ENCODE measurements around the gene ZNF135. TPM values are rescaled to one million over a fixed set of nuclear protein-coding genes. Genes with fewer than 3 reads are reported as not detected.

The ZNF135 gene
- total RNA-seq, 6 experiments from 2014 or later: 0.12 to 0.71 (median 0.32) TPM

DNA sequence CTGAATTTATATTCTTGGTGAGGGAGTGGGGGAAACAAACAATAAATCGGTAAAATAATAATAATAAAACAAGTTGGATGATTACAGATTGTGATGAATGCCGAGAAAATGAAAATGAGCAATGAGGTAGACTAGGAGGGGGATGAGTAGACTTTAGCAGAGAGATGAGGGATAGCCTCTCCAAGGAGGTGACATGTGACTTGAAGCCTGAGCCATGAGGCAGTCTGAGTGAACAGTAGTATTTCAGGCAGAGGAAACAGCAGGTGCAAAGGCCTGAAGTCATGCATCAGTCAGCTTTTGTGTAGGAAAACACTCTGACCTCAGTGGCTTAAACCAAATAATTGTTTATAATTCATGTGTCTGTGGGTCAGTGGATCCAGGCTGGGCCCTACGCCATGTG is 4.6 kb downstream of the ZNF135 start:
- no peaks in the 10 kb centered on the region for H3K27me3 ChIP-seq
- 94% methylated on average over 3 of the region's 3 CpGs for WGBS (ENCODE audit: insufficient coverage, low coverage, low lambda C conversion rate, missing lambda C conversion rate)
- intact Hi-C loops (cut with DNase I): no loop called here
- TF ChIP-seq POLR2A (IDR thresholded peaks at IDR 0.05): no peak
- TF ChIP-seq, protein P1, sequence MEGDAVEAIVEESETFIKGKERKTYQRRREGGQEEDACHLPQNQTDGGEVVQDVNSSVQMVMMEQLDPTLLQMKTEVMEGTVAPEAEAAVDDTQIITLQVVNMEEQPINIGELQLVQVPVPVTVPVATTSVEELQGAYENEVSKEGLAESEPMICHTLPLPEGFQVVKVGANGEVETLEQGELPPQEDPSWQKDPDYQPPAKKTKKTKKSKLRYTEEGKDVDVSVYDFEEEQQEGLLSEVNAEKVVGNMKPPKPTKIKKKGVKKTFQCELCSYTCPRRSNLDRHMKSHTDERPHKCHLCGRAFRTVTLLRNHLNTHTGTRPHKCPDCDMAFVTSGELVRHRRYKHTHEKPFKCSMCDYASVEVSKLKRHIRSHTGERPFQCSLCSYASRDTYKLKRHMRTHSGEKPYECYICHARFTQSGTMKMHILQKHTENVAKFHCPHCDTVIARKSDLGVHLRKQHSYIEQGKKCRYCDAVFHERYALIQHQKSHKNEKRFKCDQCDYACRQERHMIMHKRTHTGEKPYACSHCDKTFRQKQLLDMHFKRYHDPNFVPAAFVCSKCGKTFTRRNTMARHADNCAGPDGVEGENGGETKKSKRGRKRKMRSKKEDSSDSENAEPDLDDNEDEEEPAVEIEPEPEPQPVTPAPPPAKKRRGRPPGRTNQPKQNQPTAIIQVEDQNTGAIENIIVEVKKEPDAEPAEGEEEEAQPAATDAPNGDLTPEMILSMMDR (IDR thresholded peaks at IDR 0.05): no peak
- H3K4me1 ChIP-seq: no peaks in the 10 kb centered on the region
- ATAC-seq (no peak), DNase-seq (no peak)
- peaks cover 0 to 29% (median 8%) of the 10 kb centered on the region in 4 donors for H3K9me3 ChIP-seq
- H3K27ac ChIP-seq: no peak overlapping the region
- no peak overlapping the region for H3K4me3 ChIP-seq
- no peaks in the 10 kb centered on the region for H3K36me3 ChIP-seq

DNA sequence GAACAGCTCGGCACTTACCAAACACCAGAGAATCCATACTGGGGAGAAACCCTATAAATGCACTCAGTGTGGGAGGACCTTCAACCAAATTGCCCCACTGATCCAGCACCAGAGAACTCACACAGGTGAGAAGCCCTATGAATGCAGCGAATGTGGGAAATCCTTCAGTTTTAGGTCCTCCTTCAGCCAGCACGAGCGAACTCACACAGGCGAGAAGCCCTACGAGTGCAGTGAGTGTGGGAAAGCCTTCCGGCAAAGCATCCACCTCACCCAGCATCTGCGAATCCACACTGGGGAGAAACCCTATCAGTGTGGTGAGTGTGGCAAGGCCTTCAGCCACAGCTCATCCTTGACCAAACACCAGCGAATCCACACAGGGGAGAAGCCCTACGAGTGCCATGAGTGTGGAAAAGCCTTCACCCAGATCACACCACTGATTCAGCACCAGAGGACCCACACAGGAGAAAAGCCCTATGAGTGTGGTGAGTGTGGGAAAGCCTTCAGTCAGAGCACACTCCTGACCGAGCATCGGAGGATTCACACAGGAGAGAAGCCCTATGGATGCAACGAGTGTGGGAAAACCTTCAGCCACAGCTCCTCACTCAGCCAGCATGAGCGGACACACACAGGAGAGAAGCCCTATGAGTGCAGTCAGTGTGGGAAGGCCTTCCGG is 8.3 kb downstream of the ZNF135 start:
- no peak overlapping the region for H3K4me3 ChIP-seq
- H3K36me3 ChIP-seq: no peaks in the 10 kb centered on the region
- H3K27me3 ChIP-seq: no peaks in the 10 kb centered on the region
- ATAC-seq: no peak
- H3K9me3 ChIP-seq: peaks cover 0 to 40% (median 11%) of the 10 kb centered on the region in 4 donors
- H3K4me1 ChIP-seq: no peaks in the 10 kb centered on the region
- no peak for TF ChIP-seq POLR2A (IDR thresholded peaks at IDR 0.05)
- TF ChIP-seq, protein P1 (IDR thresholded peaks at IDR 0.05): no peak
- H3K27ac ChIP-seq: no peak overlapping the region
- whole genome bisulfite sequencing (ENCODE audit: insufficient coverage, low coverage, low lambda C conversion rate, missing lambda C conversion rate): no CpG with 5 or more reads among the region's 15 CpGs
- no peak for DNase-seq
- intact Hi-C loops (cut with DNase I): no loop called here

DNA sequence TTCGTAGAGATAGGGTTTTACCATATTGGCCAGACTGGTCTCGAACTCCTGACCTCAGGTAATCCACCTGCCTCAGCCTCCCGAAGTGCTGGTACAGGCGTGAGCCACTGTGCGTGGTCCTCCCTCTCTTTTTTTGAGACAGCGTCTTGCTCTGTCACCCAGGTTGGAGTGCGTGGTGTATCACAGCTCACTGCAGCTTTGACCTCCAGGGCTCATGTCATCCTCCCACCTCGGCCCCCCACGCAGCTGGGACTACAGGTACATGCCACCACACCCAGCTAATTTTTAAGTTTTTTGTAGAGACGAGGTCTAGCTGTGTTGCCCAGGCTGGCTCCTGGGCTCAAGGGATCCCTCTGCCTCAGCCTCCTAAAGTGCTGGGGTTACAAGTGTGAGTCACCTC is 20.7 kb downstream of the ZNF135 start:
- Histone ChIP-seq H3K4me3 (no peak overlapping the region), H3K4me1 (no peaks in the 10 kb centered on the region), H3K9me3 (peaks cover 0 to 3% (median 0%) of the 10 kb centered on the region in 4 donors), H3K36me3 (peaks cover 0 to 3% (median 0%) of the 10 kb centered on the region in 4 donors), H3K27me3 (no peaks in the 10 kb centered on the region), H3K27ac (no peak overlapping the region)
- no peak for DNase-seq
- ATAC-seq: no peak
- 85% methylated on average over 8 of the region's 10 CpGs for WGBS (ENCODE audit: insufficient coverage, low coverage, low lambda C conversion rate, missing lambda C conversion rate)
- intact Hi-C loops (cut with DNase I): no loop called here
- TF ChIP-seq, protein P1 (IDR thresholded peaks at IDR 0.05): no peak

DNA sequence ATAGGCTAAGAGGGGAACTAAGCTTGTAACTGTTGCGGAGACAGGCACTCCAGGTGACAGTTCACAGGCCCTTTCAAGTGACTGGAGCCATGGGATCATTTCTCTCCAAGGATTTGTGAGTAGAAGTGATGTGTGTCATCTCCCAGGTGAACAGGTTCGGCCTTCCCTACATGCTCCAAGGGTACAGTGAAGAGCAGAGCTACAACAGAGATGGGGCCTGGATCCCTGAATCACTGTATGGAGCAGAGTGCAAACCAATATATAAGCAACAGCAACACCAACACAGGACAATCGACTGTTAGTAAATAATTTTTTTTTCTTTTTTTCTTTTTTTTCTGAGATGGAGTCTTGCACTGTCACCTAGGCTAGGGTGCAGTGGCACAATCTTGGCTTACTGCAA is 23.9 kb downstream of the ZNF135 start:
- no peak overlapping the region for H3K27ac ChIP-seq
- peaks cover 0 to 3% (median 0%) of the 10 kb centered on the region in 4 donors for H3K36me3 ChIP-seq
- intact Hi-C loops (cut with DNase I): no loop called here
- ATAC-seq (no peak), DNase-seq (no peak)
- peaks cover 0 to 3% (median 0%) of the 10 kb centered on the region in 4 donors for H3K9me3 ChIP-seq
- no peaks in the 10 kb centered on the region for H3K4me1 ChIP-seq
- no peaks in the 10 kb centered on the region for H3K27me3 ChIP-seq
- 92% methylated on average over 2 of the region's 3 CpGs for WGBS (ENCODE audit: insufficient coverage, low coverage, low lambda C conversion rate, missing lambda C conversion rate)
- H3K4me3 ChIP-seq: no peak overlapping the region
- TF ChIP-seq, protein P1 (IDR thresholded peaks at IDR 0.05): no peak
- TF ChIP-seq POLR2A (IDR thresholded peaks at IDR 0.05): no peak

Measured in right lobe of liver (tissue), 6 donors.